Activated naive CD8-positive, alpha-beta T cell treated with anti-CD3 and anti-CD28 coated beads for 36 hours (primary cell): ENCODE results near the gene MCM9. TPM values are rescaled to one million over a fixed set of nuclear protein-coding genes. Genes with fewer than 3 reads are reported as not detected.

Source experiments
- DNase-seq: peaks from one replicate; pipeline ENCODE4 v3.0.0; 2021
- H3K27ac Mint-ChIP-seq: one replicate; pipeline ENCODE4 v1.8.0; 2022; ENCODE audit warnings: mild to moderate bottlenecking, moderate library complexity, mixed read lengths
- H3K27me3 Mint-ChIP-seq: one replicate; pipeline ENCODE4 v1.8.0; 2022; ENCODE audit warnings: mild to moderate bottlenecking, mixed read lengths
- H3K36me3 Mint-ChIP-seq: one replicate; pipeline ENCODE4 v1.8.0; 2021; ENCODE audit warnings: mild to moderate bottlenecking, mixed read lengths
- H3K4me1 Mint-ChIP-seq: one replicate; pipeline ENCODE4 v1.8.0; 2021; ENCODE audit warnings: mixed read lengths
- H3K4me3 Mint-ChIP-seq: one replicate; pipeline ENCODE4 v1.8.0; 2022; ENCODE audit warnings: mild to moderate bottlenecking, moderate library complexity, mixed read lengths
- H3K9me3 Mint-ChIP-seq: one replicate; pipeline ENCODE4 v1.8.0; 2022; ENCODE audit warnings: mixed read lengths
- total RNA-seq, 2 experiments: library from RNA; stranded (reverse); gene quantifications; one replicate each; pipeline ENCODE4 v1.2.3, GENCODE V29; 2021

The MCM9 gene
- total RNA-seq, 2 experiments from 2014 or later: 20.0 to 20.3 TPM

DNA sequence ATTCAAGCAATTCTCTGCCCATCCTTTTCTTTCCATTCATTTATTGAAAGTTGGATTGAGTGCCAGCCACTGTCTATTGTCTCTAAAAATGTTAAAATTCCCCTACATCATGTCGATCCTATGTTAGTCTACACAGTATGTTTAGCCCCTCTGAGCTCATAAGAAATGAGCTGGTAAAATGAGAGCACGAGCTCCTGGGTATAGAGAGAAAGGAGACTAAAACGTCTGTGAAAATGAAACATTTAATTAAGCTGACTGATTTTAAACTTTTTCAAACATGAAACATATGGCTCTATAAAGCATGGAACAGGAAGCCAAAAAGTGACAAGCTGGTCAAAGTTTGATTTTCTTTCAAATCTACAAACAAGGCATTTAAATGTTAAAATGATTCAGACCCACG lies 145.0 kb downstream of the MCM9 start:
- H3K9me3 Mint-ChIP-seq: peaks cover 15% of the 10 kb centered on the region
- peaks cover 19% of the 10 kb centered on the region for H3K36me3 Mint-ChIP-seq
- DNase-seq: no peak
- no peak overlapping the region for H3K27ac Mint-ChIP-seq
- no peaks in the 10 kb centered on the region for H3K27me3 Mint-ChIP-seq
- no peak overlapping the region for H3K4me3 Mint-ChIP-seq
- peaks cover 28% of the 10 kb centered on the region for H3K4me1 Mint-ChIP-seq

DNA sequence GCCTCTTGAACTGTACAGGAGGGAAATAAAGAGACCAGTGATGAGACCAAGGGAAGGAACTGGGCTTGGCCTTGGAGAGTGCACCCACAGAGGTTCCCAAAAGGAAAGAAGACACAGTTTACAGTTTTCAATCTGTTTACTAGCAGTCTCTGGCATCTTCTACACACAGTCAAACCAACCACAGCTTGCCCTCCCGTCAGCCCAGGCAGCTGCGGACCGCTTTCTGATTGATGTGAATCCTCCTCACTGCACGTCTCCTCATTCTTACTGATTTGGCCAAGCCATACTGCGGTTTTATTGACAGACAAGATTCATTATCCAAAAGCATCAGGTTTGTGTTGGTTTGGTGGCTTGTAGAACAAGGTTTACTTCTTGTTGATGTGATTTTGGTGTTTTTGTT lies 145.5 kb downstream of the MCM9 start:
- H3K9me3 Mint-ChIP-seq: peaks cover 13% of the 10 kb centered on the region
- no peak overlapping the region for H3K4me3 Mint-ChIP-seq
- H3K4me1 Mint-ChIP-seq: peaks cover 28% of the 10 kb centered on the region
- no peak overlapping the region for H3K27ac Mint-ChIP-seq
- no peak for DNase-seq
- peaks cover 17% of the 10 kb centered on the region for H3K36me3 Mint-ChIP-seq
- no peaks in the 10 kb centered on the region for H3K27me3 Mint-ChIP-seq

DNA sequence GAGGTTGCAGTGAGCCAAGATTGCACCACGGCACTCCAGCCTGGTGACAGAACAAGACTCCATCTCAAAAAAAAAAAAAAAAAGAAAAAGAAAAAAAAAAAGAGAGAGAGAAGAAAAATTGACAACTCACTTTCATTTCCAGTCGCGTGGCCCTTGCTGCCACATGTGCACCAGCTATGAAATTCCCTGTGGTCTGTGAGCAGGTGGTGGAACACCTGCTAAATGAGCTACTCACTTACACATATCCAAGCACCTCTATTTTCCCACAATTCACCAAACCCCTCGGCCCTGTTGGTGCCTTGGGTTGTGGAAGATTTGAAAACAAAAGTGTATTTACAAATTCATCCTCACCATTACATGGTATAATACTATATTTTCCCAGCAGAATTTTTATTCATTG lies 146.3 kb downstream of the MCM9 start:
- Mint-ChIP-seq H3K36me3 (peaks cover 17% of the 10 kb centered on the region), H3K4me1 (peaks cover 28% of the 10 kb centered on the region), H3K27ac (peak overlapping the region; percentile 13), H3K27me3 (no peaks in the 10 kb centered on the region), H3K4me3 (no peak overlapping the region), H3K9me3 (peaks cover 13% of the 10 kb centered on the region)
- no peak for DNase-seq

DNA sequence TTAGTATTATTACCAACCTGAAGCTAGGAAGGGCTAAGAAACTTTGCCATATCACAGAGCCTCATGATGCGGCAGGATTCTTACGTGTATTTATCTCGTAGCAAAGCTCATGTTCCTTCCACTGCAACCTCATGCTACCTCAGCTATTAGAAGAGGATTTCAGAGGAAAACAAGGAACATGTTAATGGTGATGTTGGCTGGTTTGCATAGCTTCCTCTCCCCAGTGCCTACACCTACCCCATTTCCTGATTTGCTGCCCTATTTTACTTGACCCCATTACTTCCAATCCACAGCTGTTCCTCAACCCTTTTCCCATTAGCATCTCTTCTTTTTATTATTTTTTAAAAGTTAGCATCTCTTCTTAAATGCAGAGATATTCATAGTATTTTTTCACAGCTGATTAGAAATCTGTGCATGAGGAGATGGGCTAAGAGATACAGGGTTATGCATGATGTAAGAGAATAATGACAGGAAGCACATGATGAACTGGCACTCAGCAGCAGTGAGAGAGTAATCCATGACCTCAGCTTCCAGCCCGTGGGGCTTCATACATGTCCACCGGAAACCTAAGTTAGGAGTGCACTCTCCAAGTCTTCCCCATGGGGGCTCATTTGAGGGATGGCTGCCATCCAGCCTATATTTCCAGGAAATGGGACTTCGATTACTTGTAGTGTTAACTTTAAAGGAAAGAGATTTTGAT lies 147.1 kb downstream of the MCM9 start:
- Mint-ChIP-seq H3K27ac (no peak overlapping the region), H3K9me3 (peaks cover 13% of the 10 kb centered on the region), H3K36me3 (peaks cover 16% of the 10 kb centered on the region), H3K4me1 (peaks cover 28% of the 10 kb centered on the region), H3K4me3 (no peak overlapping the region), H3K27me3 (no peaks in the 10 kb centered on the region)
- DNase-seq: no peak

DNA sequence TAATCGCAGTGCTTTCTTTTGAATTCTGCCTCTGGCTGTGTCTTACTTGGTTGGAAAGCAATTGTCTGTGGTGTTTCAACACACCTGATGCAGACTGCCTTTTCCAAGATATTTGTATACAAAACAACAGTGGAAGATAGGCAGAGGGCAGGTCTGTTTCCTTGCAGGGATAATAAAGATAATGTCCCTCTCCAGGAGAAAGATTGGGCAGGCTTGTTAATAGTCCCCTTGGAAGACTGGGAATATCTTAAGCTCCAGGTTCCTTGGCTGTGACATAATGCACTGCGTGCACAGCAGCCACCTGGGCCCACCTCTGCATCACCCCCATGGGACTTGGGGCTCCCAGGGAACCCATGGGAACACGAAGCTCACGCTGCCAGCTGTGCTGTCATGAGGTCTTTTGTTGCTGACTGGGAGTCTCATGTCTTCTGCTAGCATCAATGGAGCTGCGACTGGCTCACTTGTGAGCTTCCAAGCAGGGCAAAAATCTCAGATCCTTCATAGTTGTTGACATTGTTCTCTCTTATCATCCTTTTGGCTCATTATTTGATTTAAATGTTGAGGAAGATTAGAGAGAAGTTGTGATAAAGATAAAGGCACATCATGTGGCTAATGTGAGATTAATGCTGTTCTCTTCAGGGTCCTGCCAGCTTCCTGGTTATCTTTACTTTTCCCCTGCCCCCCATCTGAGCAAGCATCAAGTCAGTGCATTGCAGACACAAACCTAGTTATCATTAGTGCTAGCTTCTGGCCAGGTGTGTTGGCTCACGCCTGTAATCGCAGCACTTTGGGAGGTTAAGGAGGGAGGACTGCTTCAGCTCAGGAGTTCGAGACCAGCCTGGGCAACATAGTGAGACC lies 148.1 kb downstream of the MCM9 start:
- Mint-ChIP-seq H3K9me3 (peaks cover 7% of the 10 kb centered on the region), H3K4me3 (no peak overlapping the region), H3K4me1 (peaks cover 23% of the 10 kb centered on the region), H3K27me3 (no peaks in the 10 kb centered on the region), H3K27ac (no peak overlapping the region), H3K36me3 (peaks cover 10% of the 10 kb centered on the region)
- no peak for DNase-seq

DNA sequence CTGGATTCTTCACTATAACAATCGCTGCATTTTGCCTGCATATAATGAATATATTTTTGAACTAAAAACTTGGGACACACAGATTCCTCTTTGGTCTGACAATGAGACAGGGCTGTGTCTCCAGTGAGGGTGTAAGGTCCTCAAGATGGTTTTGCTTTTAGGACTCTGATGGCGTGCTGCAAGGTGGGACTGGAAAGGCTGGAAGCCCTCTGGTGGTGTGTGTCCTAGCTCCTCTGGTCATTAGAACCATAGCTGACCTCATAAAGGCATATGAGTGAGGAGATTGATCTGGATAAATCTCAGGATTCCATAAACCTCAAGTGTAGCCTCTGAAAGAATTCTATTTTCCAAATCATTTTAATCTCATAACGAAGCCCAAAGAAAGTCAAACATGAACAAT lies 149.4 kb downstream of the MCM9 start:
- no peaks in the 10 kb centered on the region for H3K9me3 Mint-ChIP-seq
- H3K27ac Mint-ChIP-seq: no peak overlapping the region
- no peaks in the 10 kb centered on the region for H3K27me3 Mint-ChIP-seq

DNA sequence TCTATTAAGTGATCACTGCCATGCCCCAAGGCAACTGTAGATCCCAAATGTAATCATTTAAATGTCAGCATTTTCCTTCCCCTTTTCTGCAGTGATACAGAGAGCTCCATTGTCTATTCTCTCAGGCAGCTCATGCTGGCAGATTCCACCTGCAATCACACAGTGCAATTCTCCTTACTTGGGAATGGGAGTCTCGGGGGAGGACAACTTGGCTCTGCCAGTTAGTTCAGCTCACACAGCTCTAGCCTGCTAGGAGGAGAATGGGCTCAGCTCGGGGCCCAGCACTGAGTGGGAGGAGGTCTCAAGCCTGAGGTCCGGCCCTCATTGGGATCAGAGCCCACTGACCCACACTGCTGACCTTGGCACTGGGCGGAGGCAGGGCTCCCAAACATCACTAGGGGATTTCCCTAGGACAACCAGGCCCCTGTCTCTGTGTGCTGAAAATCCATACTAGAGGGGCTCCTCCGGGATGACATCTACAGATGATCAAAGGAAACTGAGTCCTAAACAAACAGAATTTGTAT lies 150.3 kb downstream of the MCM9 start:
- no peaks in the 10 kb centered on the region for H3K27me3 Mint-ChIP-seq
- peaks cover 15% of the 10 kb centered on the region for H3K4me1 Mint-ChIP-seq
- H3K27ac Mint-ChIP-seq: no peak overlapping the region
- H3K36me3 Mint-ChIP-seq: peaks cover 3% of the 10 kb centered on the region
- H3K9me3 Mint-ChIP-seq: no peaks in the 10 kb centered on the region
- no peak for DNase-seq
- H3K4me3 Mint-ChIP-seq: no peak overlapping the region

More for the DNA sequence above, 149.4 kb downstream of the MCM9 start:
- peaks cover 3% of the 10 kb centered on the region for H3K36me3 Mint-ChIP-seq
- peaks cover 17% of the 10 kb centered on the region for H3K4me1 Mint-ChIP-seq
- no peak overlapping the region for H3K4me3 Mint-ChIP-seq
- no peak for DNase-seq

DNA sequence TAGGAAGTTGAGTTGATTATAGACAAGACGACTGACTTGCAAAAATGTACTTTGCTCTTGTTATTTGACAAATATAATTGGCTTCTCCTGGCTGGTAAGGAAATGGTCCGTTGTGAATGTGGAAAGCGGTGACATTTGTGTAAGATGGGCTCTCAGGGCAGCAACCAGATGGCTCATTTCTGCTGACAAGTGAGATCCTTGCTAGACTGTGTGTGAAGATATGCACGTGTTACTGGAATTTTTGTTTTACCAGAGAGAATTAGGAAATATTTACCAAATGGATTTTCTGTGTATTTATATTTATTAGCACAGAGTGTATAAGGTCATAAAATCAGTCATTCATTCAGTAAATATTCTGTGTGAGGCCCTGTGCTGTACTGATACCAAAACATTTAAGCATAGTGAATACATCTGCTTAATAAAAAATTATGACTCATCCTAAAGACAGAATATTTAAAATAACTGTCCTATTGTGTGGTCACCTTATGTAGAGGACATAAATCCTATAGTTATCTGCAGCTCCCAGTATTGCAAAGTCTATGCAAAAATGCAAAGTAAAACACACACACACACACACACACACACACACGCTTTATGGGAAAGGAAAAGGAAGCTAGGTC lies 150.9 kb downstream of the MCM9 start:
- H3K27ac Mint-ChIP-seq: no peak overlapping the region
- no peaks in the 10 kb centered on the region for H3K9me3 Mint-ChIP-seq
- no peak for DNase-seq
- H3K4me1 Mint-ChIP-seq: peaks cover 12% of the 10 kb centered on the region
- no peaks in the 10 kb centered on the region for H3K27me3 Mint-ChIP-seq
- no peak overlapping the region for H3K4me3 Mint-ChIP-seq
- H3K36me3 Mint-ChIP-seq: peaks cover under 1% of the 10 kb centered on the region

DNA sequence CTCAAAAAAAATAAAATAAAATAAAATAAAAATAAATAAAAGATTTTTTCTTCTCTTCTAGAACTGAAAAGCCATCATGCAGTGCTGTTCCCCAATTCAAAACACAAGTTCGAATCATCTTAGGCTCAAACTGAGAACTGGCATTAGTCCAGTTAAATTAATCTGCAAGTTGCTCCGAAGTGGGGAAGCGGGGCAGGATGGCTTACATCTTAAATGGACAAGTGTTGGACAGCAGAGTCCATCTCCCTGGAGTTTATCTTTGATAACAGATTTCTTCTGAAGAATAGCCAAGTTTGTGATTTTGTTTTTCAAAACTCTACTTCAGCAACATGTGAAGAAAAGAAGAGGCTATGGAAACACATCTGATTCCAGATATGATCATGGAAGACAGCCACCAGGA lies 152.3 kb downstream of the MCM9 start:
- Mint-ChIP-seq H3K27me3 (no peaks in the 10 kb centered on the region), H3K9me3 (no peaks in the 10 kb centered on the region), H3K4me3 (no peak overlapping the region), H3K27ac (no peak overlapping the region), H3K4me1 (peaks cover 3% of the 10 kb centered on the region), H3K36me3 (no peaks in the 10 kb centered on the region)
- DNase-seq: no peak

DNA sequence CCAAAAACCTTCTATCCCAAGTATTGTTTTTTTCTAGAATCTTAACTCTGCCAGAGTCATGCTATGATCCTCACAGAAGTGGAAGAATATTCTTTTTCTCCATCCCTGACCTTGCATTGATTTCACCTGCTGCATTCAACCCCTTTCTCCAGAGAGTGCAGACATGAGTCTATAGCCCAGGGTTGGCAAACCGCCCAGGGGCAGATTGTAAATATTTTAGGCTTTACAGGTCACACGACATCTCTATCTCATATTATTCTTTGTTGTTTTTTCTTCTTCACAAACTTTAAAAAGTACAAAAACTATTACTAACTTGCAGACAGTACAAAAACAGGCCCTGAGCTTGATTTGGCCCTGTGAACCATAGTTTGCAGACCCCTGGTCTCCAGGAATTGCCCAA lies 153.1 kb downstream of the MCM9 start:
- H3K9me3 Mint-ChIP-seq: no peaks in the 10 kb centered on the region
- no peak for DNase-seq
- H3K27ac Mint-ChIP-seq: no peak overlapping the region
- H3K36me3 Mint-ChIP-seq: no peaks in the 10 kb centered on the region
- no peak overlapping the region for H3K4me3 Mint-ChIP-seq
- no peaks in the 10 kb centered on the region for H3K27me3 Mint-ChIP-seq
- peaks cover 10% of the 10 kb centered on the region for H3K4me1 Mint-ChIP-seq

DNA sequence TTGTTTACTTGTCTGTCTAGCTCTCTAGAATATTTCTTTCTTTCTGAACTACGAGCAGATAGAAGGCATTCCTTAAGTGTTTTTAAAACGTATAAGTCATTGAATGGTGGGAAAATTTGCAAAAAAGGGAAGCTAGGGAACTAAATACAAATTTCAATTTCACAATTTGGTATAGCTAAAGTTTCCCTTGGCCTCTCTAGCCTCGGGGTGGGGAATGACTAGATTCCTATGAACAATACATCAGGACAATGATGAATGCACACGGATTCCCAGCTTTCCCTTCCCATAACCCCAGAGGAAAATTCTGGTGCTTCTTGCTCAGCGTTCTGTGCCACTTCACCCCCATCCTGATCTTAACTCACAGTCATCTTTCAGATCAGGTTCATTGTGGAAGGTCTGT lies 154.3 kb downstream of the MCM9 start:
- H3K36me3 Mint-ChIP-seq: no peaks in the 10 kb centered on the region
- H3K27ac Mint-ChIP-seq: no peak overlapping the region
- H3K4me3 Mint-ChIP-seq: no peak overlapping the region
- H3K4me1 Mint-ChIP-seq: peaks cover 18% of the 10 kb centered on the region
- H3K27me3 Mint-ChIP-seq: no peaks in the 10 kb centered on the region
- DNase-seq: no peak
- H3K9me3 Mint-ChIP-seq: no peaks in the 10 kb centered on the region

DNA sequence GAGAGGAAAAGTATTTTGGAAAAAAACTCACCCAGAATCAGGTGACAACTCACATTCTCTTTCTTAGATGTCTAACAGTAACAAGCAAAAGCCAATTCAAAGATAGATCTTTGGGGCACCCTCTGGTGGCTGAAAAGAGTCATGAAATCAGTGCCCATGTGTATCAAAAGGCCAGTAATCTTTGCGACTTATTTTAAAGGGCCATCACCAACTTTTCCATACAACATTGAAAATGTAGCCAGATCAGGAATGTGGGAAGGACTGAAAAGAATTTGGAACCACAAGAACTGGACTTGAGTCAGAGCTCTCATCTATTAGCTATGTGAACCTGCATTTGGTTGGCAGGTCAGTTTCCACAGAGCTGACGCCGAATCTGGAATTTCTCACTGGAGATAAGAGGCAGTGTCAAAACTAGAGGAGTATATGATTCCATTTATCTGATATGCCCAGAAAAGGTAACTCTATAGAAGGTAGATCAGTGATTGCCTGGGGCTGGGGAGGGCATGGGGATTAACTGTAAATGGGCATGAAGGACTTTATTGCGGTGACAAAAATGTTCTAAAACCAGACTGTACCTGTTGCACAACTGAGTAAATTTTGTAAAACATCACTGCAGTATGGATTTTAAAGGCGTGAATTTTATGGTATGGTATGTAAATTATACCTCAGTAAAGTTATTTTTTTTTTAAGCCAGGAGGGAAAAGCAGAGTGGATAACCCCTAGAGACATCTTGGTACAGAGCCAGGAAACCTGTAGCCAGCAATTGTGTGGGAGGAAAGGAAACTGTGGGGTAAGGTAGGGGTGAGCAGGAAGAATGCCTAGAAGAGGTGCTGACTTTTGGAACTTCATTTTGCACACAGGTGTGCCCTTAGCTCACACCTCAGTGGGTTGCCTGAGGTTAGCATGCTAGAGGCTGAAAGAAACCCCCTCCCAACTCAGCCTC lies 158.1 kb downstream of the MCM9 start:
- Mint-ChIP-seq H3K4me1 (peaks cover 23% of the 10 kb centered on the region), H3K27ac (peak overlapping the region; percentile 42), H3K27me3 (no peaks in the 10 kb centered on the region), H3K36me3 (no peaks in the 10 kb centered on the region), H3K9me3 (no peaks in the 10 kb centered on the region), H3K4me3 (peak overlapping the region; percentile 8)
- peak; percentile 58 for DNase-seq

DNA sequence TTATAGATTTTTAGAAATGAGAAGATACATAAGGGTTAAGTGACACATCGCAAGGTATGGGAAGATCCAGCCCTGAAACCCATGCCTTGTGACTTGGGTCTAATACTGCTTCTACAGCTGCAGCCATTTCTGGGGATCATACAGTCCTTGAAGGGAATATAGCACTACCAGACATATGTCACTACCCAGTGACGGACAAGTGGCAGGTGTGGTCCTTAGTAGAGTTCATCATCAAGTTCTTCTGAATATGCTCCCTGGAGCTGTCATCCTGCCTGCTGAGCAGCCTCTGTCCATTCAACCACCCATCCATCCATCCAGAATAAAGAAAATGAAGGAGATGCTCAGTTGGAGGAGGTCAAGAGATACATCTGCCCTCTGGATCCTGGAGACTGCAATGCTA lies 159.6 kb downstream of the MCM9 start:
- Mint-ChIP-seq H3K9me3 (no peaks in the 10 kb centered on the region), H3K36me3 (no peaks in the 10 kb centered on the region), H3K4me1 (peaks cover 23% of the 10 kb centered on the region), H3K4me3 (no peak overlapping the region), H3K27me3 (no peaks in the 10 kb centered on the region), H3K27ac (no peak overlapping the region)
- no peak for DNase-seq

DNA sequence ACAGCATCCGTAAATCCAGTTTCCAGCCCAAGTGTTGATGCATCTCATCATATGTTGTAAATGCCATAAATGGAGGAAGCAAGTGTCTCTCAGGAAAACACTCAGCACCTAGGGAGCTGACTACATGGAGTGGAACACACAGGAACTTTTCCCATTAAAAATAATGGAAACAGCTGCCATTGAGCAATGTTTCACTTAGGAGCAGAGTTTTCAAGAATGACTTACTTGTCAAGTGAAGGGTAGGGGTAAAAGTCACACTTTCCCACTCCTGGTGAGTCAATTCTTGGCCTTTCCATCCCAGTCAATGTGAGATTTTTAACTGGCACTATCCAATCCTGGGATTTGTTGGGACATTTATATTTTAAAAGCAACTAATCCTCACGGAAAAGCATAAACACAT lies 160.4 kb downstream of the MCM9 start:
- Mint-ChIP-seq H3K9me3 (no peaks in the 10 kb centered on the region), H3K4me1 (peaks cover 29% of the 10 kb centered on the region), H3K36me3 (no peaks in the 10 kb centered on the region), H3K27me3 (no peaks in the 10 kb centered on the region), H3K4me3 (no peak overlapping the region), H3K27ac (no peak overlapping the region)
- no peak for DNase-seq
